ENCODE data around the gene ZFAND3. TPM values are rescaled to one million over a fixed set of nuclear protein-coding genes. Genes with fewer than 3 reads are reported as not detected.

The ZFAND3 gene
- polyA plus RNA-seq, 10 donors: 72.6 to 114 (median 89.2) TPM

Other genes starting within 250 kb of the ZFAND3 start
- gene MDGA1, start 121.8 kb upstream of the ZFAND3 start, polyA plus RNA-seq (ENCODE audit: insufficient read length in 10 of 10): 10 to 100 TPM in 6 of 10 donors, 1 to 10 TPM in 4; 5.7 to 15.6 (median 11.2) TPM